NB4 (cell line): ENCODE data around the gene PDE4A.

ENCODE experiments used
- MAX ChIP-seq: IDR thresholded peaks from 2 replicates; pipeline ENCODE4 v1.6.1; 2011; ENCODE audit warnings: low read depth, low read length
- POLR2A ChIP-seq: IDR thresholded peaks from 2 replicates; pipeline ENCODE4 v1.6.1; 2011; ENCODE audit warnings: mild to moderate bottlenecking; ENCODE audit not compliant: insufficient read length; ENCODE audit errors: extremely low read depth
- TF ChIP-seq, protein P1 (sequence below): IDR thresholded peaks from one replicate; pipeline ENCODE4 v1.5.1; 2012; ENCODE audit warnings: low read depth, low read length

GRCh38 chr19:10420444-10421239, at the start of gene PDE4A:
- TF ChIP-seq POLR2A (no peak), MAX (no peak)
- TF ChIP-seq, protein P1, sequence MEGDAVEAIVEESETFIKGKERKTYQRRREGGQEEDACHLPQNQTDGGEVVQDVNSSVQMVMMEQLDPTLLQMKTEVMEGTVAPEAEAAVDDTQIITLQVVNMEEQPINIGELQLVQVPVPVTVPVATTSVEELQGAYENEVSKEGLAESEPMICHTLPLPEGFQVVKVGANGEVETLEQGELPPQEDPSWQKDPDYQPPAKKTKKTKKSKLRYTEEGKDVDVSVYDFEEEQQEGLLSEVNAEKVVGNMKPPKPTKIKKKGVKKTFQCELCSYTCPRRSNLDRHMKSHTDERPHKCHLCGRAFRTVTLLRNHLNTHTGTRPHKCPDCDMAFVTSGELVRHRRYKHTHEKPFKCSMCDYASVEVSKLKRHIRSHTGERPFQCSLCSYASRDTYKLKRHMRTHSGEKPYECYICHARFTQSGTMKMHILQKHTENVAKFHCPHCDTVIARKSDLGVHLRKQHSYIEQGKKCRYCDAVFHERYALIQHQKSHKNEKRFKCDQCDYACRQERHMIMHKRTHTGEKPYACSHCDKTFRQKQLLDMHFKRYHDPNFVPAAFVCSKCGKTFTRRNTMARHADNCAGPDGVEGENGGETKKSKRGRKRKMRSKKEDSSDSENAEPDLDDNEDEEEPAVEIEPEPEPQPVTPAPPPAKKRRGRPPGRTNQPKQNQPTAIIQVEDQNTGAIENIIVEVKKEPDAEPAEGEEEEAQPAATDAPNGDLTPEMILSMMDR = peak; percentile 85
